HG02798 (cell line): Measurements from ENCODE around the gene SMIM35.

Experiments used
- ATAC-seq: cut with Tn5 transposase; IDR thresholded peaks from one replicate; pipeline ENCODE4 v1.9.1; 2021; ENCODE audit warnings: mild to moderate bottlenecking; ENCODE audit not compliant: unreplicated experiment, poor library complexity

SMIM35 gene

DNA sequence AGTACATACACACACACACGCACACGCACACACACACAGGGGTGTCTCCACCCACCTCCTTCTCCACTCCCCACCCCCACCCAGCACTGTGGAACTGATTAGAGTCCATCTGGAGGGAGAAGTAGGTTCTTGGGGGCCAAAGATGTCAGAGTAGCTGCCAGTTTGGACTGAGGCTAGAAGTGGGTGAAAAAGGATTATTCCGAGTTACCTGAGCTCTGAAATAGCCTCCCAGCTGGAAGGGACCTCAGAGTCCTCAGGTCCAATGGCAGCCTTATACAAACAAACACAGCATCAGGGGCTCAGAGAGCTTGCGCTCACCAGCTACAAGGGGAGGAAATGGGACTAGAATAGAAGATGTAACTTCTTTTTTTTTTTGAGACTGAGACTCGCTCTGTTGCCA, 79.7 kb downstream of the SMIM35 start:
- ATAC-seq: no peak

DNA sequence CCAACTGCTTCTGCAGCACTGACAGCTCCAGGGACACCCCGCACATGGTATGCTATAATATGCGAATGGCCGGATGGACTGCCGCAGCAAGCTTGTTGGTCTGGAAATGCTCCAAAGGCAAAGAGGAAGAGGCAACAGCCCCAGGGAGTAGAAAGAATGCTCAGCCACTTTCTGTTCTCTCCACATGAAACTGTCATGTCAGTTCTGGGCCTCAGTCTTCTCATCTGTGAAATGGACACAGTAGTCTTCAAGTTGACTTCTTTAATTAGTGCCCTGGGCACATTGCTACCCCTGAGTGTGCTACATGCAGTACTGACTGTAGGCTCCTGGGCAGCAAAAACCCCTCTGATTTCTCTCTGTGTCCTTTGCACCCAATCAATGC, 80.6 kb downstream of the SMIM35 start:
- no peak for ATAC-seq

DNA sequence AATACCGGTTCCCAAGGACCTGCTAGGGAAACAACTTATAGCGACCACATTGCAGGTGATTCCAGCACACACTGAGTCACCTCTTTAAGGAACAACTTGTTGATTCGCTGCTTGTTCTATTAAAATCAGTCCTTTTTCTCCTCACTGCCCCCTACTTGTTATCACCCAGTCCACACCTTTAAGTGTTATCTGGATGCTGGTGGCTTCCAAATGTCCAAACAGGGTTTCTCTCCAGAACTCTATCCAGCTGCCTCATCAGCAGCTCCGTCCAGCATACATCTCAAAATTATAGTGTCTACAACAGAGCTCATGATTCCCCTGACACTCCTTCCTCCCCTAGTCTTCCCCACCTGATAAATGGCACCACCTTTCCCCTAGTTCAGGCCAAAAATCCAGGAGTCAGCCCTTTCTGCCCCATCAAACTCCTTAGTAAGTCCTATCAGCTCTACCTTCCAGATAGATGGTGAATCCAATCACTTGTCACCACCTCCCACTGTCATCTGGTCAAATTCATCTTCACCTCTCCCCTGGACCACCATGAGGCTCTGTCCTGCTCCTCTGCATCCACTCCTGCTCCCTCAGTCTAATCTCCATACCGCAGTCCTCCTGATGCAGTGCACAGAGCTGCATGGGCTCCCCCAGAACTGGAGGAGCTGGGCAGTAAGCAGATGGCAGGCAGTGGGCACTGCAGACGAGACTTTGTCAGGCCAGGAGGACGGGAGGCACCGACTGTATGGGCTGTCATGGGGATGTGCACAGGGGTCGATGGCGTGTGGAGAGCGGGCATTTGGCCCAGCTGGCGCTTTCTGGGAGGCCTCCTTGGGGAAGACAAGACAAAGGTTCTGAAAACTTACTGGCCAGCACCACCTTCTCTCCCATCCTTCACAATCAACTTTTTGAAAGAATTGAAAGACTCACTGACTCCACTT, 81.3 kb downstream of the SMIM35 start:
- ATAC-seq: no peak

DNA sequence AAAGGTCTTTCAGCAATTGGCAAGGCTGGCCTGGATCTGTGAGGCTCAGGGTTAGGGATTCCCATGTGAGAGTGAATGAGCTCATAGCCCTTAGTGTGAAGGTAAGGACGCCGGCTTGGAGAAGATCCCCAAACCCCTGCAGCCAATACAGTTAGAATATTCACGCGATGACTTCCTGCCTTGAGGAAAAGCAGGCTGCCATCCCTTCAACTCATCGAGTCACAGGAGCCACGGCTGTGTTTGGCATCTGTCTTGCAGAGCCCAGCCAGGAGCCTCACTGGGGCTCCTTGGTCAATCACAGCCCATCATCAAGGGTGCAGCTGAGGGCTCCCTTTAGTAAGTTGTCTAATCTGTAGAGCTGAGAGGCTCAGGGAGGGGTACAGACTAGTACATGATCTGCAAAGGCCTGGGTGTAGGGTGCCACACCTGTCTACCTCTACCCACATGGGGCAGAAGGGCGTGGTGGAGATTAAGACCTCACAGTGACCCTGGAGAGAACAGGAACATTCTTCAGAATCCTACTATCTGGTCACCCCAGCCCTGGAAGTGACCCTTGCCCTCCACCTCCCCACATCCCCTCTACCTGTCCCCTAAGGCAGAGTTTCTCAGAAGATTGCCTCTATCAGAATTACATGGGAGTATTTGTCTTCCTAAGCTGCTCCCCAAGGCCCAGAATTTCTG, 82.1 kb downstream of the SMIM35 start:
- ATAC-seq: no peak

DNA sequence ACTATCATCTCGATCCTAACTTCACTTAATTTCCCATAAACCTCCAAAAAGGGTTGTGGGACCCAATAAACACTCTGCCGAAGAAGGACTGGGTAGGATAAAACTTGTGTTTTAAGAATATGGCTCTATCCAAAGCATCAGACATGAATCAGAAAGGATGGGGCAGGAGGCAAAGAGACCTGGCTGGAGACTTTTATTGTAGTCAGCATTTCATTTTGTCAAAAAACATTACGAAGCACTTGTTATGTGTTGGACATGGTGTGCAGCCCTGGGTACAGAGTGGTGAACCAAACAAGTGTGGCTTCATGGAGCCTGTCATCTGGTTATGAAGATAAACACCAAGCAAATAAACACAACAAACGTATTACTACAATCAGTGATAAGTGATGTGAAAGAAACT, 83.3 kb downstream of the SMIM35 start:
- ATAC-seq: no peak

DNA sequence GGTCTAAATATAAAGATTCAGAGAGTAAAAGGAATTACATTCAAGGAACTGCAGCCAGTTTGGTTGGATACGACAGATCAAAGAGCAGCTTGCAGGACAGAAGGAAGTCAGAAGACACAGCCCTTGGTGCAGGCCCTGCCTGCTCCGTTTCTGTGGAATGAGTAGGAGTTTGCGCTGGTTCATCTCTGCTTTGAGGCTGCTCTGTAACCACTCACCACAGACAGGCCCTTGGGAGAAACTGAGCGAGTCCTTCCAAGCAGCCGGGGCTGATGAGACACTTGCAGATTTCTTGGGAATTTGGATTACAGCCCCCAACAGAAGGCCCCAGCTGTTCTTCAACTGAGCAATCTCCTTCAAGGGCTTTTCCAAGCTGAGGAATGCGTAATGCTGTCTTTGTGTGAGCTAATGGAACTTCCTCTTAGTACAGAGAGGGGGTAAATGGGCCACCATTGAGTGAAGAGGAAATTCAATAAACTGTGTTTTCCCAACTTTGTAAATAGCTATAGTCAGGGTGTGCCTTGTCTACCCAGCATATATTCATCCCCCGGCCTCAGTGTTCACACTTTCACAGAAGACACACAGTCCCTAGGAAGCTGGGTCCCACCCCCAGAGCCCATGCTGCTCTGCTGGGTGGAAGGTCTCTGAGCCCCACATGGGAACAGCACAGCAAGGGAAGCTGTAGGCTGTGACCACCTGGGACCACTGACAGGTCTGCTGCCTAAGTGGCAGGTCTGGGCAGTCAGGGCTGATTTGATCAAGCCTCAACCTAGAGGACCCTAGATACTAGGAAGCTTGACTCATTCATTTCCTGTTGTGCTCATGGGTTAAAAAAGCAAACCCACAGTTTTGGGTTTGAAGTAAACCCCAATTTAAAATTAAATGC, 84.0 kb downstream of the SMIM35 start:
- no peak for ATAC-seq

DNA sequence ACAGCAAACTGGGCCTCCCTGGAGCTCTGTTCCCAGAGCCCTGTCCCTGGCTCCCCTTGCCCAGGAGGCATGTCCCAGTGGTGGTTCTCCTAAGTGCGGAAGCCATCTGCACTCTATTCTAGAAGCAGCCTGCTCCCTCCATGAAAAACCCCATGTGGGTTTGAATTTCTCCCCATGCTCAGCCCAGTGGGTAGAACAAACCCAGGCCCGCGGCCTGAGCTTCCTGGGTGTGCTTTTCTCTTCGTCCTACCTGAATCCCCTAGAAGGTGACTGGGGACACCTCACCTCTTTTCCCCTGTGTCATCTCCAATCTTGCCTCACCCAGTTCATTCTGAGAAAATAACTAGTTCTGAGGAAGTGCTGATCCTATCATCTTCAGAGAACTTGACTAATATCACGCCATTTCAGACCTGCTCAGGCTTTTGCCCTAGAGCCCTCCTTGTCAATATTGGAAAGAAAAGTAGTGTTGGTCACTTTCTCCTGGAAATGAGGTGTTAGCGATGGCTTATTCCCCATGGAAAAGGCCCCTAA, 84.7 kb downstream of the SMIM35 start:
- no peak for ATAC-seq

DNA sequence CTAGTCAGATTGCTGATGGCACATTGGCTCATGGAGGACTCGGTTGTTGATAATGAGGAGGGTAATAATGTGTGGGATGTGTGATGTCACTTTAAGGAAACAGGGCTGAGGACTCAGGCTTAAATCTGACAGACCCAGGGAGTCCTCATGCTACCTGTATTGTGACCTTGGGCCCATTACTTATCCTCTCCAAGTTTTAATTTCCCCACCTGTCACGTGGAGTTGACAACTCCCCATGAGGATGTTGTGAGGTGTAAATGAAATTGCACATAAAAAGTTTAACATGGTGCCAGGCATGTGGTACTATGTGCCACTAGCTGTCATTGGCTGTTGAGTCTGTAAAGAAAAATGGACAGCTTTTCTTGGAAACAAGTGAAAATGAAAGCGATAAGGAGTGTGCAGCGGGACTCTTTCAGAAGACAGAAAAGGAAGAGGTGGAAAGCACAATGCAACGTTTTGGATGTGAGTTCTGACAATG, 85.2 kb downstream of the SMIM35 start:
- no peak for ATAC-seq

DNA sequence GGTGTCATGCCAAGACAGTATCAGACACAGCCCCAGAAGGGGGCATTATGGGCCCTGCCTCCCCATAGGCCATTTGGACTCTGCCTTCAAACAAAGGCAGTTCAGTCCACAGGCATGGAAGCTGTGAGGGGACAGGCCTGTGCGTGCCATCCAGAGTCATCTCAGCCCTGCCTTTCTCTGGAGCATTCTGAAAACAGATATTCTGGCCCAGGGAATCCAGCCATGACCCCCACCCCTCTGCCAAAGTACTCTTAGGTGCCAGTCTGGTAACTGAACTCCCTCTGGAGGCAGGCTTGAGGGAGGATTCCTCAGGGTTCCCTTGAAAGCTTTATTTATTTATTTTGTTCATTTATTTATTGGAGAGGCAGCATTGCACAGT, 85.9 kb downstream of the SMIM35 start:
- no peak for ATAC-seq

DNA sequence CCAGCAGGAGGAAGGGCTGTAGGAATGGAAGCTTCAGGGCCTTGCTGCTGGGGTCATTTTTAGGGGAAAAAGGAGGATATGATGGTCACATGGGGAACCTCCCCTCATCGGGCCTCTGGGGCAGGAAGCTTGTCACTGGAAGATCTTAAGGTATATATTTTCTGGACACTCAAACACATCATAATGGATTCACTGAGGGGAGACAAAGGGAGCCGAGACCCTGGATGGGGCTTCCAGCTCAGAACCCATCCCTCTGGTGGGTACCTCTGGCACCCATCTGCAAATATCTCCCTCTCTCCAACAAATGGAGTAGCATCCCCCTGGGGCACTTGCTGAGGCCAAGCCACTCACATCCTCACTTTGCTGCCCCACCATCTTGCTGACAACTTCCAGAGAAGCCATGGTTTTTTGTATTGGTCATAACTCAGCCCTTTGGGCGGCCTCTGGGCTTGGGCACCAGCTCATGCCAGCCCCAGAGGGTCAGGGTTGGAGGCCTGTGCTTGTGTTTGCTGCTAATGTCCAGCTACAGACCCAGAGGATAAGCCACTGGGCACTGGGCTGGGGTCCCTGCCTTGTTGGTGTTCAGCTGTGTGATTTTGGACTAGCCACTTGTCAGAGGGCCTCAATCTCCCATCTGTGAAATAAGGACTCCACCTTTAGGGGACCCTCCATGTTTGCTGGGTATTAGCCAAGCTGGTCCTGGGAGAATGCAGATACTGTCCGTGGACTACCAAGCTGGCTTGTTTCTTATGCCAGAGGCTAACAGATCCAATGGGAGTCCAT, 86.5 kb downstream of the SMIM35 start:
- no peak for ATAC-seq

DNA sequence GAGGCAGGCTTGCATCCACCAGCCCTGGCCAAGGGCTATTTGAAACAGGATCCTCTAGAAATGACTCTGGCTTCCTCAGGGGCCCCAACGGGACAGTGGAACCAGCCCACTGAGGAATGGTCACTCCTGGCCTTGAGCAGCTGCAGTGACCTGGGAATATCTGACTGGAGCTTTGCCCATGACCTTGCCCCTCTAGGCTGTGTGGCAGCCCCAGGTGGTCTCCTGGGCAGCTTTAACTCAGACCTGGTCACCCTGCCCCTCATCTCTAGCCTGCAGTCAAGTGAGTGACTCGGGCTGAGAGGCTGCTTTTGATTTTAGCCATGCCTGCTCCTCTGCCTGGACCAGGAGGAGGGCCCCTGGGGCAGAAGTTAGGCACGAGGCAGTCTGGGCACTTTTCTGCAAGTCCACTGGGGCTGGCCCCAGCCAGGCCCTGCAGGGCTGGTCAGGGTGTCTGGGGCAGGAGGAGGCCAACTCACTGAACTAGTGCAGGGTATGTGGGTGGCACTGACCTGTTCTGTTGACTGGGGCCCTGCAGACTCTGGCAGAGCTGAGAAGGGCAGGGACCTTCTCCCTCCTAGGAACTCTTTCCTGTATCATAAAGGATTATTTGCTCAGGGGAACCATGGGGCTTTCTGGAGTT, 87.3 kb downstream of the SMIM35 start:
- ATAC-seq: no peak

DNA sequence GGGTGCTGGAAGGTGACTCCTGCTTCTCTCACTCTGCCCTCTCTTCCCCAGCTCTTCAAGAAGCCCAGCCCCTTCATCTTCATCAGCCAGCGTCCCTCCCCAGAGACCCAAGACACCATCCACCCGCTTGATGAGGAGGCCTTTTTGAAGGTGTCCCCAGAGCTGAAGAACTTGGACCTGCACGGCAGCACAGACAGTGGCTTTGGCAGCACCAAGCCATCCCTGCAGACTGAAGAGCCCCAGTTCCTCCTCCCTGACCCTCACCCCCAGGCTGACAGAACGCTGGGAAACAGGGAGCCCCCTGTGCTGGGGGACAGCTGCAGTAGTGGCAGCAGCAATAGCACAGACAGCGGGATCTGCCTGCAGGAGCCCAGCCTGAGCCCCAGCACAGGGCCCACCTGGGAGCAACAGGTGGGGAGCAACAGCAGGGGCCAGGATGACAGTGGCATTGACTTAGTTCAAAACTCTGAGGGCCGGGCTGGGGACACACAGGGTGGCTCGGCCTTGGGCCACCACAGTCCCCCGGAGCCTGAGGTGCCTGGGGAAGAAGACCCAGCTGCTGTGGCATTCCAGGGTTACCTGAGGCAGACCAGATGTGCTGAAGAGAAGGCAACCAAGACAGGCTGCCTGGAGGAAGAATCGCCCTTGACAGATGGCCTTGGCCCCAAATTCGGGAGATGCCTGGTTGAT, 88.0 kb downstream of the SMIM35 start:
- no peak for ATAC-seq

DNA sequence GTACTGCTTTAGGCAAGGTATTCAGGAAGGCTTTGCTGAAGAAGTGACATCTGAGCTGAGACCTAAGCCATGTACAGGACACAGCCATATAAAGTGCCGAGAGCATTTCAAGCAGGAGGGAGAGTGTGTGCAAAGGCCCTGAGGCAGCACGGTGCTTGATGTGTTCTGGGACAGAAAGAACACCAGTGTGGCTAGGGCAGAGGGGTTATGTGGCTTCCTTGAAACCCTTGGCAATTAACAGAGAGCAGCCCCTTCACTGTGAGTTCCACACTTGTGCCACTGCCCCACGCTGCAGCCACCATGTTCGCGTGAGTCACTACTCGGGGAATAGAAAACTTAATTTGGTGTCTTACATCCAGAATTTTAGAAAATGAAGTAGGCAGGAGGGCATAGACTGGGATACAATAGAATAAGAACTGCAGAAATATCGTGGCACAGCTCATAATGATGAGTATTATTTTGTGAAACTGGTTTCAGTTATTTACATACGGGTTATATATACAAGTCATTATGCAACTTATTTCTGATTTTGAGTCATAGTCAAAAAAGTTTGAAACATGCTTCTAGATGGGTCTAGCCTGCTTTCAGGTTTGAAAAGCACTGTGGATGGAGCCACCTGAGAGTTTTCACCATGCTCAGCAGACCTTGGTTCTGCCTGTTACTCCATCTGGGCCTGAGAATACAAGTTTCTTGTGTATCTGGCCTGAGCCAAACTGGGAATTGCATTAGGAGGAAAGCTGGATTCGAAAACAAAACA, 88.8 kb downstream of the SMIM35 start:
- peak; percentile 76 for ATAC-seq

DNA sequence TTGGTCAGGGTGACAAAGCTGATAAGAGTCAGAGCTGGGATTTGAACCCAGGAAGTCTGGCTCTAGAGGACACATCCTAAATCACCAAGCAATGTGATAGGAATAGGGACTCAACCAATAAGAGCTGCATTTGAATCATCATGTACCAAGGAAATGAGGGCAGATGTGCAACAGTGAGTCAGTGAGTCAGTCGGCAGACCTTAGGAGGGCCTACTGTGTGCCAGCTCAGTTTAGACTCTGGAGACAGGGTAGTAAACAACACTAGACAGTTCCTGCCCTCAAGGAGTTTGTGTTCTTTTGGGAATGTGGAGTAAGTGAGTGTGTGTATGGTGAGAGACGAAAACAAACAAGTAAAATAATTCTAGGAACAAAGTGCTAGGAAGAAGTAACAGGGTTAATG, 89.4 kb downstream of the SMIM35 start:
- ATAC-seq: no peak

DNA sequence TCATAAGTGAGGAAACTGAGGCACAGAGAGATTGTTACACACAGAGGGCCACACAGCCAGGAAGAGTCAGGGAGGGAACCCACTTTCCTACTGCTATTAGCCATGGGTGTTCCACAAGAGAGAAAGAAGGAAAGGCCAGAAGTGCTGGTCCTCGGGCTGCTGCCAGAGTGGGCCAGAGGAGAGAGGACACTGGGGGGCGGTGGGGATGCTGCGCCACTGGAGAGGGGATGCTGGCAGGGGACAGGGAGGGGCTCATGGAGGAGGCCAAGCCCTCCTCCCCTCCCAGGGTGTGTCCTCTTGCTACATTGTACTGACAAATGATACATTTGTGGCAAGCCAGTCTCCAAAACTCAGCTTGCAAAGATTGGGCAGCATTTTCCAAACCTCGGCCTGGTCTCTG, 90.7 kb downstream of the SMIM35 start:
- ATAC-seq: no peak

DNA sequence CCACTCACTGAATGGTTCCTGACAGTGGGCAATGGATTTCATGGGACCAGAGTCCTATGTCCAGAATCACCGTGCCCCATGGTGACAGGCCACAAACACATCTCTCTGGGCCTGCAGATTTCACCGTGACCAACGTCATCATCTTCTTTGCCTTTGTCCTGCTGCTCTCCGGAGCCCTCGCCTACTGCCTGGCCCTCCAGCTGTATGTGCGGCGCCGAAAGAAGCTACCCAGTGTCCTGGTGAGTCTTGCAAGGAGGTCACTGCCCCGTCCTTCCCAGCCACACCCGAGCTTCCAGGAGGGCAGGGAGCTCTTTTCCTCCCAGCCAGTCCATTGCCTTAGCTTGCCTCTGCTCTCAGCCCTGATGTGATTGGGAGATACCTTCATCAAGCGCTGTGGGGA, 91.3 kb downstream of the SMIM35 start:
- no peak for ATAC-seq

DNA sequence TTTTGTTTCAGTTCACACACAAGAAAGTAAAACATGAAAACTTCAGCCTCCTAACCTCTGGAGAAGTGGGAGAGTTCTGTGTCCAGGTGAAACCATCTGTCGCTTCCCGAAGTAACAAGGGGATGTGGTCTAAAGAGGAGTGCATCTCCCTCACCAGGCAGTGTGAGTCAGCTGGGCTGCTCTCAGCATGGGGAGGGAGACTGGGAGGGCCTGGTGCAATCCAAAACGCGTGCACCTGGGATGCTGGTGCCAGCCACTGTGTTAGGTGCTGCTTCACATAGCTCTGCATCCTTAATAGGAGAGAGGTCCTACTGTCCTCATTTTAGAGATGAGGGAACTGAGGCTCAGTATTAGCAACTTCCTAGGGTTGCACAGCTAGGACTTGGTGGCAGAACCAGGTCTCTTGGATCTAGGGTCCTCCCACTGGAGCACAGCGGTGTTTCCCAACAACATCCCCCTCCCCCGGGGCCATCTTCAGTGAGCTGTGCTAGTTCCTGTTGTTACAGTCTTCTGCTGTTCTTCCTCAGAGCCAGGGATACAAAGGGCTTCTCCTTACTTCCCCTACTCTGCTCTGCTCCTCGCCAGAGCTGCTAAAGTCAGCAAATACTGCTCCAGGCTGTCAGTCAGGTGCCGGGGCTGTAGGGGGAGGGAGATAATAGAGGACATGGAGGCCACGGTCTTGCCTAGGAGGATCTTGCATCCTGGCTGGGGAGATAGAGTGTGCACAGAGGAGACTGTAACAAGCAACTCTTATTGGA, 92.6 kb downstream of the SMIM35 start:
- ATAC-seq: no peak
